HCT116 (cell line): ENCODE results near the gene NOXA1. TPM values are rescaled to one million over a fixed set of nuclear protein-coding genes. Genes with fewer than 3 reads are reported as not detected.

Experiments used
- ATAC-seq: fragments of 200-7000 bp; cut with Tn5 transposase; 2 replicates; pipeline ENCODE4 v1.9.1; 2020; ENCODE audit warnings: mild to moderate bottlenecking, moderate library complexity
- BruUV-seq: library from RNA; stranded (reverse); fragments of 400-500 nt; replicated peaks from 2 replicates; lab custom pipeline; 2021; lab: Mats Ljungman, UMichigan
- CTCF ChIA-PET: fragments of 300-600 bp; sonication (Branson Sonifier 250); formaldehyde crosslinking; loops from one replicate; lab custom pipeline; 2021; ENCODE audit warnings: antibody characterized with exemption; lab: Charles Lee
- POLR2A ChIA-PET: fragments of 300-600, 350-600 bp; sonication (Branson Sonifier 250); formaldehyde crosslinking; loops from one replicate; lab custom pipeline; 2021; ENCODE audit warnings: antibody characterized with exemption; lab: Charles Lee
- RAD21 ChIA-PET, 2 experiments: fragments of 300-600 bp; sonication (Branson Sonifier 250); formaldehyde crosslinking; loops; one replicate each; lab custom pipeline; 2023; ENCODE audit warnings: low total read pairs in 2 of 2; ENCODE audit not compliant: uncharacterized antibody in 2 of 2, unreplicated experiment in 2 of 2, low non-redundant PET in 1 of 2; lab: Charles Lee
- DNase-seq: peaks from one replicate; pipeline ENCODE4 v3.0.0-alpha.2; 2010; ENCODE audit warnings: low read depth, low spot score
- H2AFZ ChIP-seq: fragments of 200-600 bp; shearing (Covaris generic), sonication (generic); 2 replicates; pipeline ENCODE4 v1.6.1; 2017; ENCODE audit warnings: low read depth, mixed run types, mixed read lengths, antibody characterized with exemption, low read length; ENCODE audit not compliant: poor library complexity, severe bottlenecking
- H3K27ac ChIP-seq: 2 replicates; pipeline ENCODE4 v1.5.1; 2012; ENCODE audit warnings: low read depth, low read length
- H3K27me3 ChIP-seq: fragments of 200-600 bp; sonication (generic); 2 replicates; pipeline ENCODE4 v1.6.1; 2016; ENCODE audit warnings: mixed run types, low read length, mixed read lengths; ENCODE audit not compliant: insufficient read depth
- H3K36me3 ChIP-seq, 2 experiments: fragments of 200-500 bp in 1 of 2; fragments of 200-600 bp in 1 of 2; sonication (Bioruptor generic) in 1 of 2; sonication (generic) in 1 of 2; 2 replicates each; pipeline versions ENCODE4 v1.5.1 to v1.6.1; 2014 to 2016; ENCODE audit warnings: low read length in 2 of 2, inconsistent platforms in 1 of 2, mixed read lengths in 1 of 2, mixed run types in 1 of 2; ENCODE audit not compliant: insufficient read depth in 2 of 2, control insufficient read depth in 1 of 2
- H3K4me1 ChIP-seq, 2 experiments: fragments of 200-600 bp in 1 of 2; sonication (generic) in 1 of 2; 2 replicates each; pipeline versions ENCODE4 v1.5.1 to v1.6.1; 2012 to 2017; ENCODE audit warnings: low read length in 2 of 2, inconsistent platforms in 1 of 2, mild to moderate bottlenecking in 1 of 2, mixed read lengths in 1 of 2, mixed run types in 1 of 2, moderate library complexity in 1 of 2; ENCODE audit not compliant: insufficient read depth in 2 of 2, control insufficient read depth in 1 of 2
- H3K4me2 ChIP-seq: fragments of 200-600 bp; sonication (generic); 2 replicates; pipeline ENCODE4 v1.6.1; 2017; ENCODE audit warnings: mixed run types, low read length, mixed read lengths
- H3K4me3 ChIP-seq, 2 experiments: fragments of 200-600 bp in 1 of 2; sonication (generic) in 1 of 2; replicated peaks in 1 of 2; 2 replicates each; pipeline ENCODE4 v1.5.1; 2011 to 2016; ENCODE audit warnings: low read length in 2 of 2, control low read depth in 1 of 2, low read depth in 1 of 2, mild to moderate bottlenecking in 1 of 2, mixed read lengths in 1 of 2, mixed run types in 1 of 2
- H3K79me2 ChIP-seq: fragments of 200-600 bp; sonication (generic); 2 replicates; pipeline ENCODE4 v1.6.1; 2017; ENCODE audit warnings: mild to moderate bottlenecking, mixed run types, low read length, moderate library complexity, mixed read lengths; ENCODE audit not compliant: insufficient read depth
- H3K9ac ChIP-seq: fragments of 200-600 bp; sonication (generic); 2 replicates; pipeline ENCODE4 v1.6.1; 2016; ENCODE audit warnings: low read length, mixed read lengths
- H3K9me2 ChIP-seq: fragments of 200-600 bp; sonication (generic), shearing (Covaris generic); 2 replicates; pipeline ENCODE4 v1.6.1; 2017; ENCODE audit warnings: mixed run types, mild to moderate bottlenecking, moderate library complexity; ENCODE audit not compliant: insufficient read depth
- H3K9me3 ChIP-seq, 2 experiments: fragments of 200-500 bp in 1 of 2; fragments of 200-600 bp in 1 of 2; sonication (Bioruptor generic) in 1 of 2; sonication (generic) in 1 of 2; 2 replicates each; pipeline ENCODE4 v1.6.1; 2014 to 2017; ENCODE audit warnings: low read length in 2 of 2, mixed read lengths in 2 of 2, inconsistent platforms in 1 of 2, low read depth in 1 of 2, mild to moderate bottlenecking in 1 of 2, mixed run types in 1 of 2, moderate library complexity in 1 of 2; ENCODE audit not compliant: control insufficient read depth in 1 of 2, insufficient read depth in 1 of 2
- H4K20me1 ChIP-seq: fragments of 200-600 bp; sonication (generic), shearing (Covaris generic); 2 replicates; pipeline ENCODE4 v1.6.1; 2017; ENCODE audit warnings: mixed run types, mild to moderate bottlenecking, moderate library complexity; ENCODE audit not compliant: insufficient read depth
- CBX3 ChIP-seq: IDR thresholded peaks from 2 replicates; pipeline ENCODE4 v1.6.1; 2012; ENCODE audit warnings: low read depth
- CEBPB ChIP-seq: IDR thresholded peaks from 2 replicates; pipeline ENCODE4 v1.6.1; 2012; ENCODE audit warnings: low read depth
- CTCF ChIP-seq, 3 experiments: fragments of 200-600 bp in 1 of 3; sonication (generic) in 1 of 3; IDR thresholded peaks in 2 of 3; conservative IDR thresholded peaks in 1 of 3; 2 replicates each; pipeline ENCODE4 v1.5.1; 2012 to 2017; ENCODE audit warnings: low read depth in 2 of 3, low read length in 2 of 3, antibody characterized with exemption in 1 of 3, borderline replicate concordance in 1 of 3, control low read depth in 1 of 3, mild to moderate bottlenecking in 1 of 3, mixed read lengths in 1 of 3, mixed run types in 1 of 3, moderate library complexity in 1 of 3; ENCODE audit not compliant: insufficient read depth in 1 of 3
- EGR1 ChIP-seq: IDR thresholded peaks from 2 replicates; pipeline ENCODE4 v1.6.1; 2012; ENCODE audit warnings: low read depth
- ELF1 ChIP-seq: IDR thresholded peaks from 2 replicates; pipeline ENCODE4 v1.6.1; 2012; ENCODE audit warnings: low read depth, borderline replicate concordance
- EZH2 ChIP-seq: fragments of 200-600 bp; sonication (generic); IDR thresholded peaks from 2 replicates; pipeline ENCODE4 v1.6.1; 2017; ENCODE audit warnings: antibody characterized with exemption, mixed run types
- EZH2phosphoT487 ChIP-seq: fragments of 200-600 bp; IDR thresholded peaks from 2 replicates; pipeline ENCODE4 v1.6.1; 2018; ENCODE audit warnings: antibody characterized with exemption, borderline replicate concordance
- FOSL1 ChIP-seq: IDR thresholded peaks from 2 replicates; pipeline ENCODE4 v1.6.1; 2012; ENCODE audit warnings: low read depth
- JUND ChIP-seq: IDR thresholded peaks from 2 replicates; pipeline ENCODE4 v1.6.1; 2012
- RAD21 ChIP-seq: IDR thresholded peaks from 2 replicates; pipeline ENCODE4 v1.6.1; 2012; ENCODE audit warnings: low read depth, mild to moderate bottlenecking
- SP1 ChIP-seq: IDR thresholded peaks from 2 replicates; pipeline ENCODE4 v1.6.1; 2012; ENCODE audit warnings: low read depth
- SRF ChIP-seq: IDR thresholded peaks from 2 replicates; pipeline ENCODE4 v1.6.1; 2012; ENCODE audit warnings: low read depth
- ZBTB33 ChIP-seq: IDR thresholded peaks from 2 replicates; pipeline ENCODE4 v1.6.1; 2011; ENCODE audit warnings: mild to moderate bottlenecking, low read length, moderate library complexity; ENCODE audit not compliant: insufficient replicate concordance; ENCODE audit errors: extremely low read depth
- ZNF274 ChIP-seq: fragments of 200-500 bp; sonication (Bioruptor generic); IDR thresholded peaks from 2 replicates; pipeline ENCODE4 v1.6.1; 2014; ENCODE audit warnings: mild to moderate bottlenecking, low read depth, low read length, inconsistent platforms
- intact Hi-C: fragments of 100-400 bp; cut with micrococcal nuclease; formaldehyde crosslinking; loops from 2 replicates; pipeline ENCODE4 v1.10.0; 2022
- total RNA-seq: library from RNA; stranded (reverse); gene quantifications from one replicate; pipeline ENCODE4 v1.2.1, GENCODE V29; 2021; ENCODE audit not compliant: unreplicated experiment

Gene NOXA1
- total RNA-seq, 1 experiment from 2014 or later, result 13.2 TPM

DNA sequence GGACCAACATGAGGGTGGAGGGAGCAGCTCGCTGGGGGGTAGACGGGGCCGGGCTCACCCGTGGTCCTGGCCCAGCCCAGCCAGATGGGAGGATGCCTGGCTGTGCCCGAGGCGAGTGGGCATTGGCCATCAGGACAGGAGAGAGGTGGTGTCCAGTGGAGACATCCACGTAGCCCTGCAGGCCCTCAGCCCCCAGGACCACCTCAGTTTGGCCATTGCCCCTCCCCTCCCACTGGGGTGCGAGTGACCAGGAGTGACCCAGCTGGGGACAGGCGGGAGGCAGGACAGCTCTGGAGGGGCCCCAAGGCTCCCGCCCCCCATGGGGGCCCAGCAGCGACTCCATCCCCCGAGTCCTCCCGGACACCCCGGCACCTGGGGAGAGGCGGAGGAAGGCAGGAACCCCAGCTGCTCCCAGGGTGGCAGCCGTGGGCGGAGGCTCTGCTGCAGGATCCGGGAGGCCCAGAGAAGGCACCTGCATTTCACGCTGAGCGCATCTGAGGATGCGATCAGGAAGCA, 8.3 kb downstream of the NOXA1 start:
- H3K4me1 ChIP-seq, result peaks cover 28 to 37% of the 10 kb centered on the region in 2 experiments
- no peaks in the 10 kb centered on the region for H3K27me3 ChIP-seq
- H3K9ac ChIP-seq, result no peak overlapping the region
- no peaks in the 10 kb centered on the region for H3K9me3 ChIP-seq
- RAD21 ChIA-PET, result no interaction called here
- ATAC-seq (no peak), DNase-seq (no peak)
- H3K4me2 ChIP-seq, result no peak overlapping the region
- no peaks in the 10 kb centered on the region for H3K36me3 ChIP-seq
- BruUV-seq, result no TSS peak
- POLR2A ChIA-PET, result interaction anchor here (1.1 kb wide), 1 partner anchor 10 kb away, joined by 4 read pairs; the partner anchor contains the start of gene ENTPD8
- no peaks in the 10 kb centered on the region for H3K9me2 ChIP-seq
- no peak overlapping the region for H2AFZ ChIP-seq
- H3K27ac ChIP-seq, result no peak overlapping the region
- no peaks in the 10 kb centered on the region for H3K79me2 ChIP-seq
- CTCF ChIA-PET, result no interaction called here
- intact Hi-C loops, result no loop called here
- H3K4me3 ChIP-seq, result no peak overlapping the region
- TF ChIP-seq EZH2phosphoT487, result no peak
- no peak for TF ChIP-seq SP1
- no peak for TF ChIP-seq SRF
- no peak for TF ChIP-seq ZNF274
- no peak for TF ChIP-seq EZH2
- TF ChIP-seq FOSL1, result no peak
- no peak for TF ChIP-seq CEBPB
- no peak for TF ChIP-seq RAD21
- no peak for TF ChIP-seq ELF1
- no peak for TF ChIP-seq CTCF (IDR thresholded peaks at IDR 0.05 in 2 of 3, conservative IDR thresholded peaks at IDR 0.05 in 1 of 3; ENCODE audit: borderline replicate concordance in 1 of 3, insufficient read depth in 1 of 3, low read depth in 2 of 3, low read length in 2 of 3)
- TF ChIP-seq EGR1, result no peak
- TF ChIP-seq ZBTB33, result no peak
- TF ChIP-seq CBX3, result no peak
- no peak for TF ChIP-seq JUND
- no peaks in the 10 kb centered on the region for H4K20me1 ChIP-seq
